ENCODE data around the gene SPINK1.

GRCh38 chr5:147842869-147843268, 11.4 kb upstream of the SPINK1 start:
- TF ChIP-seq CTCF (IDR thresholded peaks at IDR 0.05): no peak
- no peak for TF ChIP-seq HOXB5 (CRISPR knock-in tag; IDR thresholded peaks at IDR 0.05)
- no peak for TF ChIP-seq NR3C1 (IDR thresholded peaks at IDR 0.05)
- no peak for TF ChIP-seq MAX (IDR thresholded peaks at IDR 0.05)
- TF ChIP-seq REST (IDR thresholded peaks at IDR 0.05): no peak
- TF ChIP-seq RAD21 (conservative IDR thresholded peaks at IDR 0.05 in 1 of 2, IDR thresholded peaks at IDR 0.05 in 1 of 2): no peak

Data from A549 (cell line).